ENCODE measurements around the gene KRT37. TPM values are rescaled to one million over a fixed set of nuclear protein-coding genes. Genes with fewer than 3 reads are reported as not detected.
"Not testable (repeated sequence)": the region's sequence is repeated elsewhere in the genome, so short reads cannot be mapped to it uniquely, and the experiment has no call there.

The KRT37 gene
- polyA plus RNA-seq, 1 donor from 2014 or later = not detected

DNA sequence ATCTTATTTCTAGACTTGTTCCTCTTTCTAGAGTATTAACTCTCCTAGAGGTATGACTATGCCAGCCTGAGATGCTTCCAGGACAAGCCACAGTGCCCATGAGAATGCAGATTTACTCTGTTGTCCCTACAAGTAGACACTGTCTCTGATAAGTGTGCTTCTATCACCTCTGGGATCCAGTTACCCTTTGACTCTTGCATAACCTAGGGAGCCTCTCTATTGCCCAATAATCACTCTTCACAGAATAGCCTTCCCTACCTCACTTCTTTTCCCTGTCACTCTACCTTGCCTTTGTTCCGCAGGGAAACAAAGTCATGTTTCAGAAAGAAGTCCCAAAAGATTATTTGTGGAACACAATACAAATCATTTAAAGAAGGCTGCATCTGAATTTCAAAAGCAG, 40.7 kb downstream of the KRT37 start:
- Mint-ChIP-seq H3K27ac (no peak overlapping the region), H3K27me3 (peaks cover 10% of the 10 kb centered on the region), H3K4me1 (no peaks in the 10 kb centered on the region), H3K36me3 (peaks cover 1% of the 10 kb centered on the region), H3K9me3 (peaks cover 6 to 20% (median 10%) of the 10 kb centered on the region in 3 donors), H3K4me3 (no peak overlapping the region)

DNA sequence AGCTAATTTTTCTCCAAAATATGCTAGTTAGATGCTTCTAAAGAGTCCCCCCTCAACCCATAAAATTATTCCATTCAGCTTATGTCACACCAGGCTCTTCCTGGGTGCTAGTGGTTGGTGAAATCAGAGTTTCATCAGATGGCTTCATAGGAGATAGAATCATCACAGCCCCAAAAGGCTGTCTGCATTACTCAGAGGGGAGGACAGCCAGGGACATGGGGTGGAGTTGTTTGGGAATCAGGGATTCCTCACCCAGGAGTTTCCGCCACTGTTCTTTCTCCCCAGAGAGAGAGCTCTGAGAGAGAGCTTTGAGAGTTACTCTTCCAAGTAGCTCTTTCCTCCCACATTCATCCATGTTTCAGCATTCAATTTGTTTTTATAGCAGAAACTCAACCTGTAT, 42.0 kb downstream of the KRT37 start:
- peaks cover 4 to 19% (median 5%) of the 10 kb centered on the region in 3 donors for H3K9me3 Mint-ChIP-seq
- H3K27me3 Mint-ChIP-seq = peaks cover 8% of the 10 kb centered on the region
- H3K4me3 Mint-ChIP-seq = no peak overlapping the region
- H3K36me3 Mint-ChIP-seq = peaks cover 1% of the 10 kb centered on the region
- no peaks in the 10 kb centered on the region for H3K4me1 Mint-ChIP-seq
- H3K27ac Mint-ChIP-seq = no peak overlapping the region

DNA sequence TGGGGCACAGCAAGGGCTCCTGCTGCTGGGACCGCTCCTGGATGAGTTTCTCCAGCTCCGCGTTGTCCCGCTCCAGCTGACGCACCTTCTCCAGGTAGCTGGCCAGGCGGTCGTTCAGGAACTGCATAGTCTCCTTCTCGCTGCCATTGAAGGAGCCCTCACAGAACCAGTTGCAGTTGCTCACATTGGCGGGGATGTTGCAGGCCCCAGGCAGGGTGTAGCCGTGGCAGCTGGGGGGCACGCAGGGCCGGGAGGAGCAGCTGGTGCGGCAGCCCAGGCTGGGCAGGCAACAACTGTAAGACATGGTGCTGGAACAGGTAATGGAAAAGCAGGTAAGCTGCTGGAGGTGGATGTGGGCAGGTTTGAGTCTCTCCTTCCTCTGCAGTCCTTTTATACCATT, 42.4 kb downstream of the KRT37 start, which contains the start of gene KRT34:
Gene KRT34 (minus strand): TSS at position 364 of the 400 bp plus-strand sequence. CDS start 60 bp downstream, at position 304.
- H3K27me3 Mint-ChIP-seq, H3K4me1 Mint-ChIP-seq, H3K36me3 Mint-ChIP-seq, H3K4me3 Mint-ChIP-seq, H3K27ac Mint-ChIP-seq: not testable (repeated sequence)
- H3K9me3 Mint-ChIP-seq = peaks cover 3 to 16% (median 4%) of the 10 kb centered on the region in 3 donors

DNA sequence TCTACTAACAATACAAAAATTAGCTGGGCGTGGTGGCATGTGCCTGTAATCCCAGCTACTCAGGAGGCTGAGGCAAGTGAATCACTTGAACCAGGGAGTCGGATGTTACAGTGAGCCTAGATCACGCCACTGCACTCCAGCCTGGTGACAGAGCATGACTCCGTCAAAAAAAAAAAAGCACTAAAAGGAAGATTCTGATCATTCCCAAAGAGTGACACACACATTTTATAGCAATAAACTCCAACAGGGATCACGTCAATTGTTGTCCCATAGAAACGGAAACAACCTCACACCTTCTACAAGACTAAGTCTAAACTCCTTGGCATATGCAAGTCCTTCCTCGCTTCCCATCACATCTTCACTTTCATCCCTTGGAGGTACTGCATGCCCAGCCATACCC, 44.3 kb downstream of the KRT37 start:
- H3K36me3 Mint-ChIP-seq, H3K4me1 Mint-ChIP-seq, H3K9me3 Mint-ChIP-seq, H3K27me3 Mint-ChIP-seq, H3K4me3 Mint-ChIP-seq, H3K27ac Mint-ChIP-seq: not testable (repeated sequence)

DNA sequence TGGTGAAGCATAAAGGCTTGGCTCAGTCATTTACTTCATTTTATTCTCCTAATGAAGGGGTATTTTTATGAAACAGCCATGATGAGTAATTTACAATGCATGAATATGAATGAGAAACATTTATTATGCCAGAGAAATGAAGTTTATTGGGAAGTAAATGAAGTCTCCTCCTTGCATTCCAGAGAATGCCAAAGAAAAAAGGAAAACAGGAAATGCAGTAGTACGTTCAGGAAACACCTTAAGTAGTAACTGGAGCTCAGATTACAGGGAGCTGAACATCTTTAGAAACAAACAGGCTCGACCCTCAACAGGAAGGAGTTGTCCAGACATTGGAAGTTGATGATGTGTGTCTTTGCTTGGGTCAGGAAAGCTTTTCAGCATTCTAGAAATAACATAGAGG, 46.8 kb downstream of the KRT37 start:
- H3K27me3 Mint-ChIP-seq = peaks cover 10% of the 10 kb centered on the region
- H3K27ac Mint-ChIP-seq = no peak overlapping the region
- peaks cover 3% of the 10 kb centered on the region for H3K36me3 Mint-ChIP-seq
- H3K9me3 Mint-ChIP-seq = peaks cover 0 to 4% (median 3%) of the 10 kb centered on the region in 3 donors
- H3K4me1 Mint-ChIP-seq = no peaks in the 10 kb centered on the region
- no peak overlapping the region for H3K4me3 Mint-ChIP-seq

Other genes with a start within 250 kb of the KRT37 start
- not detected for gene KRTAP4-2, start 246.4 kb downstream of the KRT37 start, polyA plus RNA-seq
- not detected for gene KRTAP4-1, start 239.7 kb downstream of the KRT37 start, polyA plus RNA-seq
- not detected for gene KRTAP9-1, start 234.7 kb downstream of the KRT37 start, polyA plus RNA-seq
- gene KRTAP9-2, start 197.9 kb downstream of the KRT37 start, polyA plus RNA-seq = not detected
- not detected for gene KRTAP9-3, start 192.1 kb downstream of the KRT37 start, polyA plus RNA-seq
- not detected for gene KRTAP9-8, start 186.6 kb downstream of the KRT37 start, polyA plus RNA-seq
- gene KRTAP9-4, start 174.9 kb downstream of the KRT37 start, polyA plus RNA-seq = not detected
- not detected for gene KRTAP9-9, start 169.2 kb downstream of the KRT37 start, polyA plus RNA-seq
- not detected for gene KRTAP9-6, start 159.2 kb downstream of the KRT37 start, polyA plus RNA-seq
- gene KRTAP9-7, start 148.9 kb downstream of the KRT37 start, polyA plus RNA-seq = not detected
- not detected for gene KRTAP29-1, start 121.7 kb downstream of the KRT37 start, polyA plus RNA-seq
- gene KRTAP16-1, start 115.3 kb downstream of the KRT37 start, polyA plus RNA-seq = not detected
- not detected for gene KRTAP17-1, start 108.9 kb downstream of the KRT37 start, polyA plus RNA-seq
- not detected for gene KRT33A, start 73.8 kb downstream of the KRT37 start, polyA plus RNA-seq
- not detected for gene KRT33B, start 54.8 kb downstream of the KRT37 start, polyA plus RNA-seq
- not detected for gene KRT34, start 42.3 kb downstream of the KRT37 start, polyA plus RNA-seq
- not detected for gene KRT31, start 27.0 kb downstream of the KRT37 start, polyA plus RNA-seq
- gene KRT38, start 16.4 kb upstream of the KRT37 start, polyA plus RNA-seq = not detected
- gene KRT32, start 42.8 kb upstream of the KRT37 start, polyA plus RNA-seq = not detected
- not detected for gene KRT35, start 56.6 kb upstream of the KRT37 start, polyA plus RNA-seq
- not detected for gene KRT36, start 65.3 kb upstream of the KRT37 start, polyA plus RNA-seq
- not detected for gene KRT13, start 81.0 kb upstream of the KRT37 start, polyA plus RNA-seq
- gene KRT15, start 94.3 kb upstream of the KRT37 start, polyA plus RNA-seq = not detected
- gene KRT19, start 103.7 kb upstream of the KRT37 start, polyA plus RNA-seq = not detected
- not detected for gene KRT9, start 147.5 kb upstream of the KRT37 start, polyA plus RNA-seq
- not detected for gene KRT14, start 162.3 kb upstream of the KRT37 start, polyA plus RNA-seq
- not detected for gene KRT16, start 188.2 kb upstream of the KRT37 start, polyA plus RNA-seq
- gene KRT17, start 200.0 kb upstream of the KRT37 start, polyA plus RNA-seq = not detected